Measurements from ENCODE around the gene STK10. TPM values are rescaled to one million over a fixed set of nuclear protein-coding genes. Genes with fewer than 3 reads are reported as not detected.

The STK10 gene
- total and polyA plus RNA-seq, 12 donors = 5.5 to 39.1 (median 19.0) TPM

DNA sequence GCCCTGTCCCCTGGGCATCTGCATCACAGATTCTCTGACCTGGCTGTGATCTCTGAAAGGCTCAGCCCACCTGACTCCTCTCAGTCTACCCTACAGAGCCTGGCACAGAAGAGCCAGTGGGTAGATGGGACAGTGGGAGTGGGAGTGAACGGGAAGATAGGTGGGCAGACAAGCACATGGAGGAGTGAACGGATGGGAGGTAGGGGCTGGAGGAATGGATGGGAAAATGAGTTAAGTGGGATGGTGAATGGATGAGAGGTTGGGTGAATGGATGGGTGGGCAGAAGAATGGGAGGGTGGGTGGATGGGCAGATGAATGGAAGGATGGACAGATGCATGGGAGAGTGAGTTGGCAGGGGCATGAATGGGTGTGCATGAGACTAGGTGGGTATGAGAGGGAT lies 18.8 kb downstream of the STK10 start:
- Histone ChIP-seq H3K27ac (no peak overlapping the region), H3K4me1 (replicated peaks in 1 of 2) (peaks cover 12 to 25% of the 10 kb centered on the region in 2 donors), H3K36me3 (replicated peaks in 1 of 2) (no peaks in the 10 kb centered on the region), H3K27me3 (no peaks in the 10 kb centered on the region), H3K4me3 (no peak overlapping the region), H3K9me3 (replicated peaks in 1 of 3) (no peaks in the 10 kb centered on the region)
- no peak for DNase-seq
- TF ChIP-seq, protein P1, sequence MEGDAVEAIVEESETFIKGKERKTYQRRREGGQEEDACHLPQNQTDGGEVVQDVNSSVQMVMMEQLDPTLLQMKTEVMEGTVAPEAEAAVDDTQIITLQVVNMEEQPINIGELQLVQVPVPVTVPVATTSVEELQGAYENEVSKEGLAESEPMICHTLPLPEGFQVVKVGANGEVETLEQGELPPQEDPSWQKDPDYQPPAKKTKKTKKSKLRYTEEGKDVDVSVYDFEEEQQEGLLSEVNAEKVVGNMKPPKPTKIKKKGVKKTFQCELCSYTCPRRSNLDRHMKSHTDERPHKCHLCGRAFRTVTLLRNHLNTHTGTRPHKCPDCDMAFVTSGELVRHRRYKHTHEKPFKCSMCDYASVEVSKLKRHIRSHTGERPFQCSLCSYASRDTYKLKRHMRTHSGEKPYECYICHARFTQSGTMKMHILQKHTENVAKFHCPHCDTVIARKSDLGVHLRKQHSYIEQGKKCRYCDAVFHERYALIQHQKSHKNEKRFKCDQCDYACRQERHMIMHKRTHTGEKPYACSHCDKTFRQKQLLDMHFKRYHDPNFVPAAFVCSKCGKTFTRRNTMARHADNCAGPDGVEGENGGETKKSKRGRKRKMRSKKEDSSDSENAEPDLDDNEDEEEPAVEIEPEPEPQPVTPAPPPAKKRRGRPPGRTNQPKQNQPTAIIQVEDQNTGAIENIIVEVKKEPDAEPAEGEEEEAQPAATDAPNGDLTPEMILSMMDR (IDR thresholded peaks at IDR 0.05) = no peak
- TF ChIP-seq POLR2A (IDR thresholded peaks at IDR 0.05) = no peak
- intact Hi-C loops (cut with DNase I) = no loop called here
- 91 to 97% (median 95%) methylated on average over 2 of the region's 2 CpGs for WGBS, 4 donors

- Histone ChIP-seq H3K27ac (no peak overlapping the region), H3K27me3 (no peaks in the 10 kb centered on the region), H3K36me3 (replicated peaks in 1 of 2) (no peaks in the 10 kb centered on the region), H3K4me3 (no peak overlapping the region), H3K4me1 (replicated peaks in 1 of 2) (peaks cover 19 to 31% of the 10 kb centered on the region in 2 donors), H3K9me3 (replicated peaks in 1 of 3) (no peaks in the 10 kb centered on the region)
- no peak for DNase-seq
- 89 to 92% (median 91%) methylated on average over 3 to 8 of the region's 8 CpGs for WGBS, 4 donors
- TF ChIP-seq POLR2A (IDR thresholded peaks at IDR 0.05) = no peak
- TF ChIP-seq, protein P1 (IDR thresholded peaks at IDR 0.05) = no peak
- intact Hi-C loops (cut with DNase I) = no loop called here
Observed at GRCh38 chr5:172168311-172168710, 19.7 kb downstream of the STK10 start.

DNA sequence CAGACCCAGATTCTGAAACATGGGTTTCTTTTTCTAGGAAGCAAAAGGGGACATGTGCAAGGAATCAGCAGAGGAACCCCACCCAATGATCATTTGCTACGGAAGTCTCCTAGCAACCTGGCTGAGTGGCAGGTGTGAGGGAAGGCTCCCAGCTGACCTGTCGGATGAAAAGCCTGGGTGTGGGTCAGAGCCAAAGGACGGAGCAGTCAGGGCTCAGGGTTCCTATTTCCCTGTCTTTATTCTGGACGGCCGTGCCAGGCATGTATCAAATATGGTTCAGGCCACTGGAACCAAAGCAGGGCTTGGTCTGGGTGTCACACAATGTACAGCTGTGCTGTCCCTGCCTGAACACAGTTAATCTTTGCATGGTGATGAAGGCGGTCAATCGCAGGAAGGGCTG lies 20.1 kb downstream of the STK10 start:
- Histone ChIP-seq H3K27me3 (no peaks in the 10 kb centered on the region), H3K4me1 (replicated peaks in 1 of 2) (peaks cover 21 to 35% of the 10 kb centered on the region in 2 donors), H3K27ac (no peak overlapping the region), H3K4me3 (no peak overlapping the region), H3K36me3 (replicated peaks in 1 of 2) (no peaks in the 10 kb centered on the region), H3K9me3 (replicated peaks in 1 of 3) (no peaks in the 10 kb centered on the region)
- intact Hi-C loops (cut with DNase I) = no loop called here
- TF ChIP-seq POLR2A (IDR thresholded peaks at IDR 0.05) = no peak
- TF ChIP-seq, protein P1 (IDR thresholded peaks at IDR 0.05) = no peak
- 90 to 98% (median 92%) methylated on average over 7 of the region's 7 CpGs for WGBS, 4 donors
- DNase-seq = no peak

- TF ChIP-seq, protein P1 (IDR thresholded peaks at IDR 0.05) = no peak
- TF ChIP-seq POLR2A (IDR thresholded peaks at IDR 0.05) = no peak
- Histone ChIP-seq H3K4me1 (replicated peaks in 1 of 2) (peaks cover 21 to 43% of the 10 kb centered on the region in 2 donors), H3K27ac (peak overlapping the region in 1 of 5 donors; percentile 77), H3K27me3 (no peaks in the 10 kb centered on the region), H3K4me3 (no peak overlapping the region), H3K36me3 (replicated peaks in 1 of 2) (no peaks in the 10 kb centered on the region), H3K9me3 (replicated peaks in 1 of 3) (no peaks in the 10 kb centered on the region)
- WGBS, 4 donors = 81 to 91% (median 86%) methylated on average over 14 to 16 of the region's 16 CpGs
- intact Hi-C loops (cut with DNase I) = no loop called here
- DNase-seq = no peak
Observed at GRCh38 chr5:172166030-172166826, 21.8 kb downstream of the STK10 start.
